ENCODE results near the gene SUFU.

SUFU gene

DNA sequence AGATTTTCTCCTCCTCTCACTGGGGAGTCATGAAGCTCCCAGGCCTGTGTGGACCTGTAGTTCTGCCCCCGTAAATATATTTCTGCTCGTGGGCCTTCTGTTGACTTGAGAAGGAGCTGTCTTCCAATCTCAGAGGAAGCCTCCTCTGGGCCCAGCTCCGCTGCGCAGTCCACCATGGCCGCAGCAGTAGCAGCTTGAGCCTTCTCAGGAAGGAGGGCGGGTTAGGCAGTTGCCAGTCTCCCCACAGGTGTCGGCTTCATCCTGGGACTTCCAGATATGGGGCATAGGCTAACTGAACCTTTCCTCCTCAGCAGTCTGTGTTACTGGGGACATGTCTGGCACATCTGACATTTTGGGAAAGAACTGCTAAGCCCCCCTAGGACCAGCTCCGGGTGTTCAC, 77.6 kb downstream of the SUFU start:
- CTCF ChIA-PET, result interaction anchor here (1.0 to 1.1 kb wide), 2 partner anchors 14 to 229 kb away, joined by 3 read pairs; no protein-coding TSS in a partner anchor

DNA sequence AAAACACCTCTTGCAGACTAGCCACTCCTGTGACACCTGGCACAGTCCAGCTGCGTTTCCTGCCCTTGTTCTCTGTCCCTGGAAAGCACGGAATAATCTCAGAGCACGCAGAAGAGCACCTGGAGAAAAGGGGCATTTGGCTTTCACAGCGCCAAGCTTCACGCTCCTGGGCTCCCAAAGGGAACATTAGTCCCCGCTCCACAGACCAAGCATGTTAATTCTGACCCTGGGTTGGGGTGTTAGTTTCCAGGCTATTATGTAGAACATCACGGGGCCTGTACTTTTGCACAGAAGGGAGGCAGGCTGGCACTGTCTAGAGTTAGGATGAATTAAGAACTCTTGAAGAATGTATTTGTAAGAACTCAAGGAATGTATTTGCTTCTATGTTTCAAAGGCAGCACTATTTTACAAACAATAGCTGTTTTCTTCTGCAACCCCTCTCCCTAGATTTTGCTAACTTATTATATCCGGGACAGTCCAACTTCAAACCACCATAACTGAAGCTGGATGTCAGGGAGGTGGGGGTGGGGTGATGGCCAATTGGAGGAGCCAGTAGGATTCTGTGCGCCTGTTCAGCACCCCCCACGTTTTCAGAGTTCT, 78.3 kb downstream of the SUFU start:
- ChIA-PET CTCF (interaction anchor here (0.8 to 1.1 kb wide), 3 partner anchors 14 to 230 kb away, joined by 3 read pairs; no protein-coding TSS in a partner anchor), POLR2A (interaction anchor here (3.1 kb wide), 1 partner anchor 78 kb away, joined by 17 read pairs; the partner anchor contains the start of gene SUFU)
- DNase-seq (ENCODE audit: extremely low spot score), result no peak
- TF ChIP-seq, protein P1, sequence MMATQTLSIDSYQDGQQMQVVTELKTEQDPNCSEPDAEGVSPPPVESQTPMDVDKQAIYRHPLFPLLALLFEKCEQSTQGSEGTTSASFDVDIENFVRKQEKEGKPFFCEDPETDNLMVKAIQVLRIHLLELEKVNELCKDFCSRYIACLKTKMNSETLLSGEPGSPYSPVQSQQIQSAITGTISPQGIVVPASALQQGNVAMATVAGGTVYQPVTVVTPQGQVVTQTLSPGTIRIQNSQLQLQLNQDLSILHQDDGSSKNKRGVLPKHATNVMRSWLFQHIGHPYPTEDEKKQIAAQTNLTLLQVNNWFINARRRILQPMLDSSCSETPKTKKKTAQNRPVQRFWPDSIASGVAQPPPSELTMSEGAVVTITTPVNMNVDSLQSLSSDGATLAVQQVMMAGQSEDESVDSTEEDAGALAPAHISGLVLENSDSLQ (IDR thresholded peaks at IDR 0.05), result no peak
- no peak for TF ChIP-seq L3MBTL2 (conservative IDR thresholded peaks at IDR 0.05)
- no peak for TF ChIP-seq ELF4 (IDR thresholded peaks at IDR 0.05)
- TF ChIP-seq FOXM1 (IDR thresholded peaks at IDR 0.05; ENCODE audit: borderline replicate concordance), result no peak
- no peak for TF ChIP-seq TARDBP (IDR thresholded peaks at IDR 0.05)
- TF ChIP-seq HDGF (IDR thresholded peaks at IDR 0.05; ENCODE audit: borderline replicate concordance), result no peak
- no peak for TF ChIP-seq ZNF384 (IDR thresholded peaks at IDR 0.05)
- no peak for TF ChIP-seq FOXK2 (IDR thresholded peaks at IDR 0.05)
- TF ChIP-seq ARNT (IDR thresholded peaks at IDR 0.05), result no peak
- no peak for TF ChIP-seq NFRKB (IDR thresholded peaks at IDR 0.05)
- no peak for TF ChIP-seq FOXA1 (IDR thresholded peaks at IDR 0.05)
- TF ChIP-seq SP1 (IDR thresholded peaks at IDR 0.05), result no peak
- TF ChIP-seq CTBP1 (IDR thresholded peaks at IDR 0.05; ENCODE audit: borderline replicate concordance), result no peak

More for the DNA sequence above, 77.6 kb downstream of the SUFU start:
- TF ChIP-seq NFRKB (IDR thresholded peaks at IDR 0.05) (no peak), CTBP1 (IDR thresholded peaks at IDR 0.05; ENCODE audit: borderline replicate concordance) (no peak), SP1 (IDR thresholded peaks at IDR 0.05) (no peak), TARDBP (IDR thresholded peaks at IDR 0.05) (no peak), ARNT (IDR thresholded peaks at IDR 0.05) (no peak), ELF4 (IDR thresholded peaks at IDR 0.05) (no peak), FOXM1 (IDR thresholded peaks at IDR 0.05; ENCODE audit: borderline replicate concordance) (no peak), HDGF (IDR thresholded peaks at IDR 0.05; ENCODE audit: borderline replicate concordance) (no peak), LEF1 (IDR thresholded peaks at IDR 0.05; ENCODE audit: borderline replicate concordance) (no peak), FOXA1 (IDR thresholded peaks at IDR 0.05) (no peak), BHLHE40 (IDR thresholded peaks at IDR 0.05; ENCODE audit: borderline replicate concordance) (no peak), SUZ12 (IDR thresholded peaks at IDR 0.05) (no peak), L3MBTL2 (conservative IDR thresholded peaks at IDR 0.05) (no peak), FOXK2 (IDR thresholded peaks at IDR 0.05) (no peak), ZNF384 (IDR thresholded peaks at IDR 0.05) (no peak)
- TF ChIP-seq, protein P1 (IDR thresholded peaks at IDR 0.05), result no peak
- POLR2A ChIA-PET, result interaction anchor here (3.1 kb wide), 1 partner anchor 77 kb away, joined by 17 read pairs; the partner anchor contains the start of gene SUFU
- no peak for DNase-seq (ENCODE audit: extremely low spot score)

DNA sequence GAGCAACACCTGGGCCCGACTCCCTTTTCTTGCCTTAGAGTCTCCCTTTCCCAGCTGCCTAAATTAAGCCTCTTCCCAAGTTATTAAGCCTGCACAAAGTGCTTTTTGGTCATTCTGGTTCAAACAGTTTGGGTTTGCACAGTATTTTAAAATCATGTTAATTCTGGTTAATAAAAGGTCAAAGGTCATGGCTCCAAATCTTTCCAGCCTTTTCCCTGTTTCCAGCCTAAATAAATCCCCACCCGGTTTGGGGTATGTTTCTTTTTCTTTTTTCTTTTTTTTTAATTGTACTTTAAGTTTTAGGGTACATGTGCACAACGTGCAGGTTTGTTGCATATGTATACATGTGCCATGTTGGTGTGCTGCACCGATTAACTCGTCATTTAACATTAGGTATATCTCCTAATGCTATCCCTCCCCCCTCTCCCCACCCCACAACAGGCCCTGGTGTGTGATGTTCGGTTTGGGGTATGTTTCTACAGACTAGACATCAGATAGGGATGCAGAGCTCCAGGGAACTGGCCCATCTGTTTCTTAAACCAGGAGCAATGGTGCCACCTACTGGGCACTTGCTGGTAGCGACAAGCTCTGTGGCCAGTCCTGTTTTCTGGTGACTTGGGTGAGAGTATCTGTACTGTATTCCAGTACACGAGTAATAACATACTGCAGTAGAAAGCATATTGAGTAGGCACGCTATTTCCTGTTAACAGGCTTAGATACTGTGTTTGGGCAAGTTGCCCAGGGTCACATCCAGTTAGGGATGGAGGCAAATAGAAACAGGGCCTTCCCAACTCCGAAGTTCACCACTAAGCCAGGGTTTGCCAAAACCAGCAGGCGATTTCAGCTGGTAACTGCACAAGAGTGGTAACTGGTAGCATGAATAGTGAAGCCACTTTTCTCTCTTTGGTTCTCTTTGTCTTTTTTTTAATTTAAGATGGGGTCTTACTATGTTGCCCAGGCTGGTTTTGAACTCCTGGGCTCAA, 80.0 kb downstream of the SUFU start:
- POLR2A ChIA-PET, result interaction anchor here (0.6 to 1.5 kb wide), 4 partner anchors 58 to 104 kb away, joined by 3 to 7 read pairs (median 4); partner anchors contain the start of gene SUFU
- peak; percentile 91 for DNase-seq (ENCODE audit: extremely low spot score)
- CTCF ChIA-PET, result interaction anchor here (0.6 to 2.4 kb wide), 16 partner anchors 13 to 1075 kb away, joined by 3 to 26 read pairs (median 4); partner anchors contain the start of genes ACTR1A, CUEDC2 and SUFU
- no peak for TF ChIP-seq SUZ12 (IDR thresholded peaks at IDR 0.05)
- TF ChIP-seq L3MBTL2 (conservative IDR thresholded peaks at IDR 0.05), result no peak
- no peak for TF ChIP-seq LEF1 (IDR thresholded peaks at IDR 0.05; ENCODE audit: borderline replicate concordance)
- TF ChIP-seq CTBP1 (IDR thresholded peaks at IDR 0.05; ENCODE audit: borderline replicate concordance), result no peak
- no peak for TF ChIP-seq ELF4 (IDR thresholded peaks at IDR 0.05)
- TF ChIP-seq FOXA1 (IDR thresholded peaks at IDR 0.05), result no peak

DNA sequence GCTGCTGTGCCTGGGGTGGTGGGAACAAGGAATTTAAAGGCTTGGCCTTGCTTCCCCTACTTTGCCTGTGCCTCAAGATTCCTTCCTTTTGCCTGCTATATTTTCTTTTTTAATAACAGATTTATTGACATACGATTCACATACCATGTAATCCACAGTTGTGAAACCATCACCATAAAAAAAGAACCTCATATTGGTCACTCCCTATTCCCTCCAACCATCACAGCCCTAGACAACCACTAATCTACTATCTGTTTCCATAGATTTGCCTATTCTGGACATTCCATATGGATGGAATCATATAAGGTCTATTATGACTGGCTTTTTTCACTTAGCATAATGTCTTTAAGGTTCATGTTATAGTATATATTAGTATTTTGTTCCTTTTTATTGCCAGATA, 81.3 kb downstream of the SUFU start:
- POLR2A ChIA-PET, result no interaction called here
- TF ChIP-seq SP1 (IDR thresholded peaks at IDR 0.05), result no peak
- TF ChIP-seq ZNF384 (IDR thresholded peaks at IDR 0.05), result no peak
- no peak for TF ChIP-seq HDGF (IDR thresholded peaks at IDR 0.05; ENCODE audit: borderline replicate concordance)
- TF ChIP-seq ARNT (IDR thresholded peaks at IDR 0.05), result no peak
- no peak for TF ChIP-seq LEF1 (IDR thresholded peaks at IDR 0.05; ENCODE audit: borderline replicate concordance)
- TF ChIP-seq FOXM1 (IDR thresholded peaks at IDR 0.05; ENCODE audit: borderline replicate concordance), result no peak
- TF ChIP-seq SUZ12 (IDR thresholded peaks at IDR 0.05), result no peak
- TF ChIP-seq ELF4 (IDR thresholded peaks at IDR 0.05), result no peak
- TF ChIP-seq FOXA1 (IDR thresholded peaks at IDR 0.05), result no peak
- no peak for TF ChIP-seq TARDBP (IDR thresholded peaks at IDR 0.05)
- TF ChIP-seq L3MBTL2 (conservative IDR thresholded peaks at IDR 0.05), result no peak
- TF ChIP-seq CTBP1 (IDR thresholded peaks at IDR 0.05; ENCODE audit: borderline replicate concordance), result no peak
- TF ChIP-seq BHLHE40 (IDR thresholded peaks at IDR 0.05; ENCODE audit: borderline replicate concordance), result no peak
- TF ChIP-seq NFRKB (IDR thresholded peaks at IDR 0.05), result no peak
- TF ChIP-seq, protein P1 (IDR thresholded peaks at IDR 0.05), result no peak

DNA sequence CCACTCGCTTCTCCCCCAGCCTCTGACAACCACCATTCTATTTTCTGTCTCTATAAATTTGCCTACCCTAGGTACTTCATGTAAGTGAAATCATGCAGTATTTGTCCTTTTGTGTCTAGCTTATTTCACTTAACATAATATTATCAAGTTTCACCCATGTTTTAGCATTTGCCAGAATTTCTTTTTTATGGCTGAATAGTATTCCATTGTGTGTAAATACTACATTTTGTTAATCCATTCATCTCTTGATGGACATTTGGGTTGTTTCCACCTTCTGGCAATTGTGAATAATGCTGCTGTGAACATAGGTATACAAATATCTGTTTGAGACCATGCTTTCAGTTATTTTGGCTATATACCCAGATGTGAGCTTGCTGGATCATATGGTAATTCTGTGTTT, 83.1 kb downstream of the SUFU start:
- no peak for DNase-seq (ENCODE audit: extremely low spot score)
- ChIA-PET CTCF (interaction anchor here (0.6 kb wide), 1 partner anchor 84 kb away, joined by 3 read pairs; no protein-coding TSS in a partner anchor), POLR2A (no interaction called here)
- TF ChIP-seq TARDBP (IDR thresholded peaks at IDR 0.05), result no peak
- no peak for TF ChIP-seq L3MBTL2 (conservative IDR thresholded peaks at IDR 0.05)
- no peak for TF ChIP-seq ARNT (IDR thresholded peaks at IDR 0.05)
- no peak for TF ChIP-seq FOXM1 (IDR thresholded peaks at IDR 0.05; ENCODE audit: borderline replicate concordance)
- TF ChIP-seq LEF1 (IDR thresholded peaks at IDR 0.05; ENCODE audit: borderline replicate concordance), result no peak
- TF ChIP-seq HDGF (IDR thresholded peaks at IDR 0.05; ENCODE audit: borderline replicate concordance), result no peak
- TF ChIP-seq SP1 (IDR thresholded peaks at IDR 0.05), result no peak
- TF ChIP-seq, protein P1 (IDR thresholded peaks at IDR 0.05), result no peak
- no peak for TF ChIP-seq ELF4 (IDR thresholded peaks at IDR 0.05)
- no peak for TF ChIP-seq ZNF384 (IDR thresholded peaks at IDR 0.05)
- no peak for TF ChIP-seq FOXA1 (IDR thresholded peaks at IDR 0.05)
- no peak for TF ChIP-seq NFRKB (IDR thresholded peaks at IDR 0.05)
- no peak for TF ChIP-seq BHLHE40 (IDR thresholded peaks at IDR 0.05; ENCODE audit: borderline replicate concordance)
- no peak for TF ChIP-seq FOXK2 (IDR thresholded peaks at IDR 0.05)
- TF ChIP-seq CTBP1 (IDR thresholded peaks at IDR 0.05; ENCODE audit: borderline replicate concordance), result no peak
- TF ChIP-seq SUZ12 (IDR thresholded peaks at IDR 0.05), result no peak

More for the DNA sequence above, 81.3 kb downstream of the SUFU start:
- DNase-seq (ENCODE audit: extremely low spot score), result no peak
- CTCF ChIA-PET, result interaction anchor here (2.4 kb wide), 1 partner anchor 81 kb away, joined by 26 read pairs; the partner anchor contains the start of genes ACTR1A and SUFU
